ENCODE data around the gene SPTBN1. TPM values are rescaled to one million over a fixed set of nuclear protein-coding genes. Genes with fewer than 3 reads are reported as not detected.
"Not testable (repeated sequence)": the region's sequence is repeated elsewhere in the genome, so short reads cannot be mapped to it uniquely, and the experiment has no call there.

SPTBN1 gene
- total RNA-seq, 1 donor from 2014 or later, result 229 TPM

DNA sequence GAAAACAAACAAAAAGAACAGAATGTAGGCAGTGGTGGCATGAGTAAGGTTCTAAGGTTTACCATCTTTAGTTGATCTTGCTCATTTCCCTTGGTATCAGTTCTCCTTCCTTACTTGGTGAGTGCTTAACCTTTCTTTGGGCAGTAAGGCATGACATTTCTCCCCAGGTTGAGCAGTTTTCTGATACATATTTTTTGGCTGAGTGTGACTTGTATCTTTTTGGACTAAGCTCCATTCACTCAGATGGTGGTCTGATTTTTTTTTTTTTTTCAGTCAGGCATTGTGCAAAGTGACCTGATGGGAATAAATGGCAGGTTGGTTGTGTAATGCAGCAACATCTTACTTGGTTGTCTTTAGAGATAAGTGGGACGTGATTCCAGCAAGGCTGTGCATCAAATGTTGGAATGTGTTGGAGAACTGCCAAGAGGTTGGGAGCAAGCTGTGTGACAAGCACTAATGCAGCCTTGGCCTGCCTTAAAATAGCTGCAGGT, 15.1 kb downstream of the SPTBN1 start:
- peak; percentile 77 for DNase-seq

DNA sequence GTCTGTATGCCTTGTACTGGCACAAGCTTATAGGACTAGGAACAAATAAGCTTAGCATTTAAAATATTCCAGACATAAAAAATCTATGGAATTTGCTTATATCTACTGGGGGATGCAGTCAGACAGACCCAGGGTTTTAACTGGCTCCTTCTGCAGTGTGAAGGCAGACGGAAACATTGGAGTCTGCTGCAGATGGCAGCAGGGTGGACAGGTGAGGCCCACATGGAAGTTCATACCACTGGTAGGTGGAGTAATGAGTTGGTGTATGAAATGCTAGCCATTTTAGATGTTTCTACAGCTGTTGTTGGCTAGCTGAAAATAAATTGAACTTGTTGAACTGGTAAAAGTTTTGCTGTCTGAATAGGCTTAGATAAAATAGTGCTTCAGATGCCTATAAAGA, 17.7 kb downstream of the SPTBN1 start:
- no peak for DNase-seq

DNA sequence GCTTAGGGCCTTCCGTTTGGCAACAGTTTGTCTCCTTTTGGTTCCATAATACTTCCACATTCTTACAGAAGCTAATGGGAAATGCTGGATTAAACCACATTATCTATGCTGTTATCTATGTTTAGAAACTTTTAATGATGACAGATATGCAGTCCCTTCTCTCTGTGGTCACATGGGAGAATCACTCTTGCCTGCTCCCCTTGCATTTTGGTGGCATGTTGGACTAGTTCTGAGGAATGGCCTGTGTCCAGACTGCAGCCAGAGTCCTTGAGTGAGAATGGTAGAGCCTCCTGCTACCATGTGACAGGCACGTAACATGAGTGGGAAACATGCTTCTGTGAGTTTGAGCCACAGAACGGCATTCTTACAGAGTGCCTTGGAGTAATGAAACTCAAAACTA, 19.2 kb downstream of the SPTBN1 start:
- no peak for DNase-seq

DNA sequence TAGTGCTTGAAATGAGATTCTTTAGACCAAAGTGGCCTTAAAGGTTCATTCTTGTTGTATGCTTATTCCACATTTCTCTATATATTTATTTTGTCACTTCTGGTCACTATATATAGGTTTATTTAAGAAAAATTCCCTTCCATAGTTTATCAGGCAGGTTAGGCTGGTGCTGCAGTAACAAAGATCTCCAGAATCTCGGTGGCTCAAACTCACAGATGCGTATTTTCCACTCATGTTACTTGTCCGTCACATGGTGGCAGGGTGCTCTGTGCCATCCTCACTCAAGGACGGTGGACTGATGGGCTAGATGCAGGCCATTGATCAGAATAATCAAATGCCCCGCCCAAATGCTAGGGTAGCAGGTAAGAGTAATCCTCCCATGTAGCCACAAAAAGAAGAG, 19.8 kb downstream of the SPTBN1 start:
- no peak for DNase-seq

DNA sequence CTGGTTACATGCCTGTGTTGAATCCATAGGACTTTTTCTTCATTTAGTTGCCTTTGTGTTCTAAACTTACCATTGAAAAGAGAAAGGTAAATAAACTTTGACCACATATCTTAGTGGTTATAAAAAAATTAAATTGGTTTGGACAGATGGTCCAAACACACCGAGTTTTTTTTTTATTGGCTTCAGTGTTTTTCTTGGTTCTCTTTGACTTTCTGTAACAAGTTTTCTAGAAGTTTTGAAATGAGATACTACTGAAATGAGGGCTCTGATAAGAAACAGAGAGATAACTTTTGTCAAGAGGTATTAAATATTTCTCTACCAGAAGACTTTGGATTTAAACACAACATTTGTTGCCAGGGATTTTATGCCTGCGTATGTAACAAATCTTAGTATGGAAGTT, 20.7 kb downstream of the SPTBN1 start:
- DNase-seq, result peak; percentile 10

DNA sequence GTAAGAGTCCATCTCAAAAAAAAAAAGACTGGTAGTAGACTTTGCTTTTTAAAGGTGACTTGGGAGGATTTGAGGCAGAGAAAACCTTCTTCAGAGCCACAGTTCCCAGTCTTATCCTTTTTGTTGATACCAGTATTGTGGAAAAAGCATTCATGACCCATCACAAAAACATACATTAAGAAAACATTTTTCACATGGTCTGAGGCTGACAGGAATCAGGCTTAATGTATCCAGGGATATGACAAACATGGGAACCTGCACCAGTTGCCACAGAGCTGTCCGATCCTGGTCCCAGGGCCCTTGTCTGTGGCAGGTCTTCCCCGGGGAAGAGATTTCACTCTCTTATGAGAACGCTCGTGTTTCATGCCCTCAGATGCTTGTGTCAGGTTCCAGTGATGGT, 21.8 kb downstream of the SPTBN1 start:
- DNase-seq, result no peak

DNA sequence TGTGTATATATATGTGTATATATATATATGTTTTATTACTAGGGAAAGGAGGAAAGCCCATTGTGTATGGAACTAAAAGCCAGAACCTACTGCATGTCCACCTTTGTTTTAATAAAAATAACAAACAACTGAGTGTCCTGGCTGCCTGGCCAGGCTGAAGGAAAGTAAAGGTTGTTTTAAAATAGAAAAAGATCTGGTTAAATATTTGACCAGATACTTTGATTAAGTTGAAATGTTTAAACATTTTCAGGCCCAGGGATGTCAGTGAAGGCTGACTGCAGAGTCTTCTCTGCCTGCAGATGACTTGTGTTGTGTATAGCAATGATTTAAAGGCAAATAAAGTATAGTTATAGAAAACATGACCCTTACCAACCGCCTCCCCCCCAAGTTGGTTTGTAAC, 22.8 kb downstream of the SPTBN1 start:
- no peak for DNase-seq

DNA sequence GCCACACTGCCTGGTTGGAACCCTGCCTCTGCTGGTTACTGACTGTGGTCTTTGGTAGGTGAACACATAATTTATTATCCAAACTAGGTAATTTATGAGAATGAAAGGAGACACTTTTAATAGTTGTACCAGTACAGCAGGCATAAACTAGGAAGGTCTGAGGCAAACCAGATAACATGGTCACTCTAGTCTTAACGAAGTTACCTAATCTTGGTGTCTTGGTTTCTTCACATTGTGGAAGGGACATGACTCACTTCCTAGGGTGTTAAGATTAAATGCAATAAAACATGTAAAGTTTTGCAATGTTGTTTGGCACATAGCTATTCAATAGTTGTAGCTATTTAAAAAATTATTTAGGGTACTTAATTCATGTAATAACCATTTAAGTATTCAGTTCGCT, 23.3 kb downstream of the SPTBN1 start:
- no peak for DNase-seq

DNA sequence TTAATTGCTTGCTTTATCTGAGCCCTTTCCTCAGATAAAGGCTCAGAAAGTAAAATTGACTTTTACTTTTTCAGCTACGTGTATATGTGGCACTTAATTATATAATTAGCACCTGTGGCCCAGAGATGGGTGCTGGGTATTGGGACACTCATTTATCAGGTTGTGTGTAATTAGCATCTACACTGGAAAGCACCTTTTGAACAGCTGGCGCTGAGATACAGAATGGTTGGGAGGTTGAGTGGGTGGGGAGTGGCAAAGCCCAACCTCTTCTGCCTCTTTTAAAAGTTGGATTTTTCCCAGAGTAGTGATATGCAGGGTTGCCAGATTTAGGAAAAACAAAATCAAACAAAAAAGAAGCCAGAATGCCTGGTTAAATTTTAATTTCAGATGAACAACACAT, 23.9 kb downstream of the SPTBN1 start:
- no peak for DNase-seq

DNA sequence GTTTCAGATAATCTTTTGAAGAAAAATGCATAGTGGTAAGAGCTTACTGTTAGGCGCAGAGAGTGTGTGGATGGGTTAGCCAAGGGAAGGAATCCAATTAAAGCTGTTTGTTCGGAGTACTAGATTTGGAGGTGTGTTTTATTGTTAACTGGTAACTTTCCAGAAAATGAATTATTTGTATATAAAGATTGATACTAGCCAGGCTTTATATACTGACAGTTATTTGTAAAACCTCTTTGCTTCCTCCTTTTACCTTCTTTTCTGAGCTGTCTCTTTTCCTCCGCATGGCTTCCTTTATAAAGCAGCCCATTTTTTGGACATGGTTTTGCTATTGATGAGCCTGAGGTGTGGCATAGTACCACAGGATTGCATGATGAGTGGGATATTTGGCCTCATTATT, 25.6 kb downstream of the SPTBN1 start:
- no peak for DNase-seq

DNA sequence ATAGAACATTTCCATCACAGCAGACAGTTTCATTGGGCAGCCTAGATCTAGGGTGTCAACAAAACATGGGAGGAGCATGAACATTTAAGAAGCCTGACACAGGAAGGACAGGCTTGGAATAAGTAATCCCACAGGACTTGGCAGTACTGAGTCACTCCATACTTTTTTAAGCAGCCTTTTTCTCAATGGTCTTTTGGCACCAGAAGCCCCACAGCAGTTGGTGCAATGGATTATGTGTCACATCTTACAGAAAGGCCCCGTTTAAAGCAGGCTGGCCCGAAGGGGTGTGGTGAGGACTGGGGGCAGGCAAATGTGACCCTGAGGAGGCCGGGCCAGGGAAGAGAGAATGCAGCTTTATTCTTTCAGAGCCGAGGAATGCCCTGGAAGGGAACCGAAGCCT, 26.6 kb downstream of the SPTBN1 start:
- DNase-seq, result peak; percentile 48

DNA sequence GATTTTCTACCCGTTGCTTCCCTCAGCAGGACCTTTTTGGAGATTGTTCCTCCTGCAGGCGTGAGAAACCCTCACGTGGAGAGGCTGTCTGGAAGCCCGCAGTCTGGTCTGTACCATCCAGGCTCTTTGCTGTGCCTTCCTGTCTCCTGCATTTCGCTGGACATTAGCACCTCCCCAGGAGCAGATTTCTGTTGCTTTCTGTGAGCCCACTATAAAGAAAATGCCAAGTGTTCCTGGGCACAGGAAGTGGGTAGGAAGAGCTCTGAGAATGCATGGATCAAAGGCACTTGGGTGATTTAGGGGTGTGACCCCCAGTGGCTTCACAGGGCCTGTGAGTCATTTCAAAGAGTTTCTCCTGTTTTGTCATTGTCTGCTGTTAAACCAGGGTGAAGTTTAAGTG, 27.3 kb downstream of the SPTBN1 start:
- no peak for DNase-seq

DNA sequence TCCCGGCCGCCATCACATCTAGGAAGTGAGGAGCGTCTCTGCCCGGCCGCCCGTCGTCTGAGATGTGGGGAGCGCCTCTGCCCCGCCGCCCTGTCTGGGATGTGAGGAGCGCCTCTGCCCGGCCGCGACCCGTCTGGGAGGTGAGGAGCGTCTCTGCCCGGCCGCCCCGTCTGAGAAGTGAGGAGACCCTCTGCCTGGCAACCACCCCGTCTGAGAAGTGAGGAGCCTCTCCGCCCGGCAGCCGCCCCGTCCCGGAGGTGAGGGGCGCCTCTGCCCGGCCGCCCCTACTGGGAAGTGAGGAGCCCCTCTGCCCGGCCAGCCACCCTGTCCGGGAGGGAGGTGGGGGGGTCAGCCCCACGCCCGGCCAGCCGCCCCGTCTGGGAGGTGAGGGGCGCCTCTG, 29.6 kb downstream of the SPTBN1 start:
- DNase-seq, result not testable (repeated sequence)

DNA sequence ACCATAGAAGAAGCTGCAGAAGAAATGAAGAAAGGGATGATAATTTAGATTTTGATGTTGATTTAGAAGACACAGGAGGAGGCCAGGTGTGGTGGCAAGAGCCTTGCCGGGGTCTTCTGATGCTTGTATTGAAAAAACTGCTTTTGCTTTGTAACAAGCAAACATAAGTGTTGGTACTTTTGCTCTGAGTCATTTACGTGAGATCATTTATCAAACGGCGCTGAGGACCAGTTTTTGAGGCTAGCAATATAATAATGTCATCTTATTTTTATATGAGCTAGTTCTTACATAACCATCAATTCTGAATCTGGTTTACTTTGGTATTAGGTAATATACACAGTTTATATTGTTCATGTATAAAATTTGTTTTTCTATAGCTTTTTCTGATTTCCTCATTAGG, 30.6 kb downstream of the SPTBN1 start:
- DNase-seq, result no peak

DNA sequence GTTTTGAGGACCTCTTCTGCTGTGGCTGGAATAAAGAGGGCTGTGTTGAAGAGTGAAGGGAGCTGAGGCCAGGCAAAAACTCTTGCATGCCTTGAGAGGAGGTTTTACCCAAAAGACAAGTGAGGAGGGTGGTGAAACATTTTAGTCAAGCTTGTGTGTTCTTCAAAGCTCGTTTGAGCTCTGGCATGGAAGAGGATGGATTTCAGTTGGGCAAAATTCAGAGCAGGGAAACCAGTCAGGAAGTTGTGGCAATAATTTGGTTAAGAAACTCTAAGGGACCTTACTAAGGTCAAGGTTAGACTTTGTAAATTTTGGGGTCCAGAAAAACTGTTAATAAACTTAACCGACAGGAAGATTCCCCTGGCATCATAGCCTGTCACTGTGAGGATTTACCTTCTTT, 34.7 kb downstream of the SPTBN1 start:
- no peak for DNase-seq

DNA sequence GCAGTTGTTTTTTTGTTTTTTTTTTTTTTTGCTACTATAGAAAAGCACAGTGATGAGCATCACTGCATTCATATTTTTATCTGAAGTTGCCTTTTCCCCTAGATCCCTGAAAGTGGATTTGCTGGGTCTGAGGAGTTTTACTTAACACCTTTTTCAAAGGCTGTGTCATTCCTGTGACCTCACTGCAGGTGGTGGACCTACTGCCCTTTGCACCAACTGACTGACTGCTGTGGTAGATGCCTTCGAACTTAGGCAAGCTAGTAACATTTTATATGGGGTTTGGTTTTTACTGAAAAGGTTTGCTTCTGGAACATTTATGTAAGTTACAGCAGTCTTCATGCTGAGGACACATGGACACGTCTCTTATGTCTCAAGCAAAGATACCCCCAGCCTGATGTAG, 36.2 kb downstream of the SPTBN1 start:
- DNase-seq, result no peak

DNA sequence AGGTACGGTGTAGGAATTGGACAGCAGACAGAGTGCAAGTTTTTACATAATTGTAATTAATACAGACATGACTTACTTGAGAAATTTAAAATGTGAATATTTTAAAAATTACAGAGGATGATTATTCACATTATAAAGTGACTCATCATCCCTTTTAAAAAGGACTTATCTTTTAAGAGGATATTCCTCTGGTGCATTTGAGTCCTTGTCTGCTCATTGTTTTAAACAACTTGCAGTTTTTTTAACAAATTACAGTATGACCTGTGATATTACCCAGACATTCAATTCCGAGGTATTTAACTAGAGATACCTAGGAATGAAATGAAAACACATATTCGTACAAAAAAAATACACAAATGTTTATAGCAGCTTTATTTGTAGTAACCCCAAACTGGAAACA, 38.0 kb downstream of the SPTBN1 start:
- DNase-seq, result no peak

DNA sequence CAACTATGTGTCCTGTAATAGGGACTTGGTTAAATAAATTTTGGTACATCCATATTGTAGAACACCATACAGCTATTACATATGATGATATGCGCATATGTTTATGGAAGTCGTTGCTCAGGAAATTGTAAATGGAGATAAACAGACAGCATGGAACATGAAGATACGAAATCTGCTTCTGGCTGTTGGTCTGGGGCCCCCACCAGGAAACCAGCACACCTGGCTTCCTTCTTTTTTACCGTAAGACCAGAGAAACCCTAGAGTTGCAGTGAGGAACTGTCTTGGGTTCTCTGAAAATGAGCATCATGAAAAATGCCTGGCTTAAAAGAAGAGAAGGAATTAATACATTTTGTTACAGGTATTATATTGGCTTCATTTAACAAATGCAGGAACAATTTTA, 40.8 kb downstream of the SPTBN1 start:
- no peak for DNase-seq

DNA sequence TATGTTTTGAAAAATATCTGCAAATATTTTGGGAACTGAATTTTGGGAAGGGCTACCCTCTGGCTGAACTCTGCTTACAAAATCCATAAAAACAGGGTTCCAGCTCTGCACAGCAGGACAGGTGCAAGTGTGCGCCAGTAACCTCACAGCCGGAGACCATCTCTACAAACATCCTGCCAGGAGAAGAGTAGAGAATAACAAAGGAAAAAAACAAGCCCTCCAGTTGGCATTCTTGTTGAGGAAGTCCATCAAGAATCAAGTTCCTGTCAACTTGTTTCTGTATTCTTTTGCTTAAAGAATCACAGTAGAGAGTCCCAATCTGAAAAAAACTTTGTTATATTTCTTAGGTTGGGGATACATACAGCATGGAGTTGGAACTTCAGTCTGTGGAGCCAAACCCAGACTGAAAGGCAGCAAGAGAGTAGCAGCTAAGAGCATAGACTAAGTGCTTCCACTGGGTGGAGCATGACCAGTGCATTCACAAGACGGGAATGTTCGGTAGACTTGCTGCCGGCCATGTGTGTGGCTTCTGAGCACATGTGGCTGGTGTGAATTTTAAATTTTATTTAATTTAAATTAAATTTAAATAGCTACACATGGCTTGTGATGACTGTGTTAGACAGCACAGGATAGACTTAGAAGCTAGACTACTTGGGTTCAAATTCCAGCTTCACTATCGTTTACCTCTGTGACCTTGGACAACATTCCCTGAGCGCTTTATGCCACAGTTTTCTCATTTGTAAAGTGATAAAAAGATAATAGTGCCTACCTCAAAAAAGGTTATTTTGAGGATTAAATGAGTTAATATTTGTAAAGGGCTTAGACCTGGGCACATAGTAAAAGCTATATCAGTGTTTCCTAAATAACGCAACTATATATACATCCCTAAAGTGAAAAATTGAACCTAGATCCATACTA, 41.9 kb downstream of the SPTBN1 start:
- peak; percentile 60 for DNase-seq

DNA sequence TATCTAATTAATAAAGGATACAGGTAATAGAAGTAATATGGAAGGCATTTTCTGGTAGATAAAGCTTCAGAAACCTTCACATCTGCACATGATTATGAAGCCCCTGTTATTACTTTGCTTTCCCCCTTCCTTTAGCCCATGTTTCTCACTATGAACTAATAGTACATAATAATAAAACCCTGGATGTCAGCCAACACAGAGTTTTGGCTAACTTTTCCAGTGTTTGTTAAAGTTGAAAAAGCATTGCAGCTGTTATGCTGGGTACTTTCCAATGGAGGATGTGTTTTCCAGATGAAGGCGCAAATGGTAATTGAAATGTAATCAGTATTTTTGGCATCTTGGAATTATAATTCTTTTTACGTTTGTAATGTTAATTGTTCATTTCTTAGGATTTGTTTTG, 43.5 kb downstream of the SPTBN1 start:
- DNase-seq, result peak; percentile 95

DNA sequence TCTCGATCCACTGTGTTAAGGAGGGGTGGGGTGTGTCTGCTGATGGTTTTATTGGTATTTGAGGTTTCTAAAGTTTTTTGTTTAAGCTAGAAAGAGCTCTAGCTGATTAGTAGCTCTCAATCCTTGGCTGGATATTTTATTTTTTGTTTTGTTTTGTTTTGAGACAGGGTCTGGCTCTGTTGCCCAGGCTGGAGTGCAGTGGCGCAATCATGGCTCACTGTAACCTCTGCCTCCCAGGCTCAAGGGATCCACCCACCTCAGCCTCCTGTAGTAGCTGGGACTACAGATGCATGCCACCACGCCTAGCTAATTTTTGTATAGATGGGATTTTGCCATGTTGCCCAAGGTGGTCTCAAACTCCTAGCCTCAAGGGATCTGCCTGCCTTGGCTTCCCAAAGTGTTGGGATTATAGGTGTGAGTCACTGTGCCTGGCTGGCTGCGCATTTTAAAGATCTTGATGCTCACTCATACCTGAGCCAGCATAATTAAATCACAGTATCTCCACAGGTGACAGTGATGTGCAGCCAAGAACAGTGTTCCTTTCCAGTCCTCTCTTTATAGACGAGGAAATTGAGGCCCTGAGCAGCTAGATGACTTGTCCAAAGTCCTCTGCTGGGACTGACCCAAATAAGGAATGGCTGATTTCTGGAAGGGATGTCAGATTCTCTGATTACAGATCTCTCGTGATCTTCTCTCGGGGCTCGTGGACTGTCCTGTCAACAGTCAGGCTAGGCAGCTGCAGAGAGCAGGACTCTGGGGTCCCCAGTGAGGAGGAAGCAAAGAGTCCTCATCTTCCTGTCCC, 44.5 kb downstream of the SPTBN1 start:
- no peak for DNase-seq

DNA sequence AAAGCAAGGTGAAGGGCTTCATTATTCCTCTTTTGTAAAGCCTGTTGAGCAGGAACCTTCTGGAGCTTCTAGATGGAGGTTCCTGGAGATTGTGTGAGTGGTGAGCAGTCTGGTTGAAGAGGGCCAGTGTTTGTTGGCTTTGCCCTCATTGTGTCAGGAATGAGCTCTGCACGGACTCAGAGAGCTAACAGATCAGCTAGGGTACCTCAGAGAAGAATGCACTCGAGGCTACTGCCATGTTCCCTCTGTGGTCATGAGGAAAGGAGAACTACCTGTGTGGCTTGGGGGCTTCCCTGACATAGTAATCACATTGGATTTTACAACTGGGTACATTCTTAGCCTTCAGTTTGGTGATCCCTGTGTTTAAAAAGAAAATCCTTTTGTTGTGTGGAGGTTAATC, 46.6 kb downstream of the SPTBN1 start:
- no peak for DNase-seq

DNA sequence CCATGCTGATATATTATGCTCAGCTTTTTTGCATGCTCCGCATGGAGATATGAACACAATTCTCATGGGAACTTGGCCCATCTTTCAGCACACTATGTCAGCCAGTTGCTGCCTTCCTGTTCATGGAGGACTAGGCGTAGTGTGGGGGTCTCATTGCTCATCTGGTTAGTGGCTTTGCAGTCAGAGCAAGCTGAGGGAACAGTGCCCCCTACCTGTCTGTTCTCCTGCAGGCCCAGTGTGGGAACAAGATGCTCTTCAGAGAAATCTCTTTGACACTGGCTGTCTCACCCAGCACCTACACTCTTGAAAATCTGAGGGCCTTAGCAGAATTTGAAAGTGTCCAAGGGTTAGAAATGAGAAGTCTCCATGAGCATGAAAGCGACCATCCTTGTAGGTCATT, 47.1 kb downstream of the SPTBN1 start:
- DNase-seq, result no peak

DNA sequence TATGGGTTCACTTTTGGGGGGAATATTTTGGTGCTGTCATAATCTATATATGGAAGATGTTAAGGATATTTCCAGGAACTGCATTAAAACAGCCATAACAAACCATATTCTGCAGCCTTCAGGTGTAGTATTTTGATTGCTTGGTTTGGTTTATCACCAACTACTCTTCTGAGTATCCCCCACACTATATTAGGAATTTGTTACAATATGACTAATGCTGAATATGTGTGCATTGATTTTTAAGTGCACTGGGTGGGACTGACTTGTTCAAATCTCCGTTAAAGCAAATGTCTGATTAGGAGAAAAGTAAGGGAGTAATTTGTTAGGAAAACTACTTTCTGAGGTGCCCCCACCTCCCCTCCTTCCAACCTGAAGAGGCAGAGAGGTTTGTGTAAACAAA, 47.7 kb downstream of the SPTBN1 start:
- DNase-seq, result no peak

Data from skin of body (tissue), 2 donors.